Hepatocyte (in vitro differentiated cells): ENCODE results near the gene MBD4.

Experiments used
- CTCF ChIP-seq: fragments of 200-600 bp; sonication (generic); IDR thresholded peaks from 2 replicates; pipeline ENCODE4 v1.5.1; 2016; ENCODE audit warnings: antibody characterized with exemption, mild to moderate bottlenecking; ENCODE audit not compliant: poor library complexity
- EZH2 ChIP-seq: fragments of 200-600 bp; sonication (generic); IDR thresholded peaks from 2 replicates; pipeline ENCODE4 v1.6.1; 2016; ENCODE audit warnings: antibody characterized with exemption, mild to moderate bottlenecking, borderline replicate concordance
- EZH2phosphoT487 ChIP-seq: fragments of 200-600 bp; sonication (generic); IDR thresholded peaks from one replicate; pipeline ENCODE4 v1.6.1; 2018; ENCODE audit warnings: antibody characterized with exemption, mild to moderate bottlenecking, low read depth, moderate library complexity; ENCODE audit not compliant: unreplicated experiment, severe bottlenecking

GRCh38 chr3:129412542-129413198 is 27.1 kb downstream of the MBD4 start:
- TF ChIP-seq EZH2phosphoT487 (no peak), CTCF (no peak), EZH2 (no peak)
